C4-2B (cell line): ENCODE results near the gene TMUB1.

Experiments
- H3K27ac ChIP-seq: fragments of 450-650 bp; 2 replicates; pipeline ENCODE4 v1.5.1; 2017
- ZFX ChIP-seq: fragments of 450-650 bp; IDR thresholded peaks from 2 replicates; pipeline ENCODE4 v1.6.1; 2017
- TF ChIP-seq, protein P1 (sequence below): fragments of 450-650 bp; conservative IDR thresholded peaks from 2 replicates; pipeline ENCODE4 v1.5.1; 2017; ENCODE audit warnings: mild to moderate bottlenecking

TMUB1 gene

DNA sequence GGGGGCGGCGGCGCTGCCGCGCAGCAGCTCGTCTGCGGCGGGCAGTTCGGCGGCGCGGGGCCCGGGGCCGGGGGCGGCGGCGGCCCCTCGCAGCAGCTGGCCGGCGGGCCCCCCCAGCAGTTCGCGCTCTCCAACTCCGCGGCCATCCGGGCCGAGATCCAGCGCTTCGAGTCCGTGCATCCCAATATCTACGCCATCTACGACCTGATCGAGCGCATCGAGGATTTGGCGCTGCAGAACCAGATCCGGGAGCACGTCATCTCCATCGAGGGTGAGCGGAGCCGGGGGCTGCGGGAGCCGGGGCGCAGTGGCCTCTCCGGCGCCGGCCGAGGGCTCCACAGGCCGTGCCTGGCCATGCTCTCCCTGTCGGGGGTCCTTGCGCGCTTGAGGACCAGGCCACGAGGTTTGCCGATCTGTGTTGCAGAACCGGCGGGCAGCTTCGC, 3.5 kb upstream of the TMUB1 start:
- TF ChIP-seq ZFX = no peak
- TF ChIP-seq, protein P1, sequence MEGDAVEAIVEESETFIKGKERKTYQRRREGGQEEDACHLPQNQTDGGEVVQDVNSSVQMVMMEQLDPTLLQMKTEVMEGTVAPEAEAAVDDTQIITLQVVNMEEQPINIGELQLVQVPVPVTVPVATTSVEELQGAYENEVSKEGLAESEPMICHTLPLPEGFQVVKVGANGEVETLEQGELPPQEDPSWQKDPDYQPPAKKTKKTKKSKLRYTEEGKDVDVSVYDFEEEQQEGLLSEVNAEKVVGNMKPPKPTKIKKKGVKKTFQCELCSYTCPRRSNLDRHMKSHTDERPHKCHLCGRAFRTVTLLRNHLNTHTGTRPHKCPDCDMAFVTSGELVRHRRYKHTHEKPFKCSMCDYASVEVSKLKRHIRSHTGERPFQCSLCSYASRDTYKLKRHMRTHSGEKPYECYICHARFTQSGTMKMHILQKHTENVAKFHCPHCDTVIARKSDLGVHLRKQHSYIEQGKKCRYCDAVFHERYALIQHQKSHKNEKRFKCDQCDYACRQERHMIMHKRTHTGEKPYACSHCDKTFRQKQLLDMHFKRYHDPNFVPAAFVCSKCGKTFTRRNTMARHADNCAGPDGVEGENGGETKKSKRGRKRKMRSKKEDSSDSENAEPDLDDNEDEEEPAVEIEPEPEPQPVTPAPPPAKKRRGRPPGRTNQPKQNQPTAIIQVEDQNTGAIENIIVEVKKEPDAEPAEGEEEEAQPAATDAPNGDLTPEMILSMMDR = no peak
- peak overlapping the region; percentile 96 for H3K27ac ChIP-seq

GRCh38 chr7:151085691-151086620, 2.7 kb upstream of the TMUB1 start, which contains the start of gene AGAP3:
AGAP3 (plus strand) TSS chr7:151086475; CDS start chr7:151086742, 267 bp downstream.
- peak within 1 kb of the TSS; percentile 96 for H3K27ac ChIP-seq
- no peak for TF ChIP-seq ZFX
- TF ChIP-seq, protein P1 = no peak

DNA sequence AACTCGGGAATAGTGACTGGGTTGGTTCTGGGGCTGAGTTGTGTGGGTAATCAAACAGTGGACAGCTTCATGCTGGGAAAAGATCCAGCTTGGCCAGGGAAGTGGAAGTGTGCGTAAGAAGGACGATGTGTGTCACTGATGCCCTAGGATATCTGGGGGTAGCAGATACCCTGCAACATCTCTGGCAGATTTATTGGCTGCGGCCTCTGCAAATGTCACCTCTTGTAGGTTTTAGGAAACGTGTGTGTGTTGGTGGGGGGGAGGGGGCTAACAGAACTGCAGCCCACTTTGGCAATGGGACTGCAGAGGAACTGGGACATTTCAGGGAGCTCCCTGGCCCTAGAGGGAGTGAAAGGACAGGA, 2.0 kb upstream of the TMUB1 start:
- peak overlapping the region; percentile 96 for H3K27ac ChIP-seq
- TF ChIP-seq, protein P1 = no peak
- no peak for TF ChIP-seq ZFX

- H3K27ac ChIP-seq = peak overlapping the region; percentile 98
- TF ChIP-seq, protein P1 = no peak
- no peak for TF ChIP-seq ZFX
These were observed 499 bp upstream of the TMUB1 start for GRCh38 chr7:151083824-151084160.

DNA sequence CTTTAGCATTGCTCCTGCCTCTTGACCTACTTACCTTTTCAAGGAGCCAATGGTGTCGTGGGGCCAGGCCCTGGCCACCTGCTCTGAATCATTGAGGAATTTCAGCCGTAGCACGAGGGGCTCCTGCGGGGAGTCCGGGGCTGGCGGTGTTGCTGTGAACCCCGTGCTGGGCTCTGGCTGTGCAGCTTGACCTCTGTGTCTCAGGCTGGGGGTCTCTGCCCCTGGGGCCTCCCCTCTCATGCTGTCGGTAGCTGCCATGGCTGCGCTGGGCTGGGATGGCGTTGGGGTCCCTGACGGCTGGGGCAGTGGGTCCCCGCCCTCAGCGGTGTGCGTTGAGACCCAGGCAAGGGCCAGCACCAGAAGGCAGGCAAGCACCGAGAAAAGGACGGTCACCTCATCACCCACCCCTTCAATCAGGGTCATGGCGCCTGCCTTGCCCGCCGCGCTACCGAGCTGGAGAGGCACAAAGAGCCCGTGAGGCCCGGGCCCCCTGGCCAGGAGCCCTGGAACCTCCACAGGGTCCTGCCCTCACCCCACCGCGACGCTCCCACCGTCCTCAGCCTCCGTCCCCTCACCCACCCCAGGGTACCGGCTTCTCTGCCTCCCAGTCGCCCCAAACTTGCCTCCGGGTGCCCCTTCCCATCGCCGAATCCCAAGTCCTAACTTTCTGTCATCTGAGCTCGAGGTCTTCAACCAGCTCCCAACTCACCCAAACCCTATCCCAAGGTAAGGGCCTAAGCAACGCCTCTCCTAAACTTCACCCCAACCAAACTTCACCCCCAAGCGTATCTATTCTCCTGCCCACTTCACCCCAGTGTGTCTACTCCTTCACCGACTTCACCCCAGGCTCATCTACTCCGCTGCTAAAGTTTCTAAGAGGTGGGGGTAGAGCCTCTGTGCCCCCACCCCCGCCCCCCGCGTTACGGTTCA, 887 bp downstream of the TMUB1 start:
- peak overlapping the region; percentile 98 for H3K27ac ChIP-seq
- no peak for TF ChIP-seq ZFX
- TF ChIP-seq, protein P1 = no peak

DNA sequence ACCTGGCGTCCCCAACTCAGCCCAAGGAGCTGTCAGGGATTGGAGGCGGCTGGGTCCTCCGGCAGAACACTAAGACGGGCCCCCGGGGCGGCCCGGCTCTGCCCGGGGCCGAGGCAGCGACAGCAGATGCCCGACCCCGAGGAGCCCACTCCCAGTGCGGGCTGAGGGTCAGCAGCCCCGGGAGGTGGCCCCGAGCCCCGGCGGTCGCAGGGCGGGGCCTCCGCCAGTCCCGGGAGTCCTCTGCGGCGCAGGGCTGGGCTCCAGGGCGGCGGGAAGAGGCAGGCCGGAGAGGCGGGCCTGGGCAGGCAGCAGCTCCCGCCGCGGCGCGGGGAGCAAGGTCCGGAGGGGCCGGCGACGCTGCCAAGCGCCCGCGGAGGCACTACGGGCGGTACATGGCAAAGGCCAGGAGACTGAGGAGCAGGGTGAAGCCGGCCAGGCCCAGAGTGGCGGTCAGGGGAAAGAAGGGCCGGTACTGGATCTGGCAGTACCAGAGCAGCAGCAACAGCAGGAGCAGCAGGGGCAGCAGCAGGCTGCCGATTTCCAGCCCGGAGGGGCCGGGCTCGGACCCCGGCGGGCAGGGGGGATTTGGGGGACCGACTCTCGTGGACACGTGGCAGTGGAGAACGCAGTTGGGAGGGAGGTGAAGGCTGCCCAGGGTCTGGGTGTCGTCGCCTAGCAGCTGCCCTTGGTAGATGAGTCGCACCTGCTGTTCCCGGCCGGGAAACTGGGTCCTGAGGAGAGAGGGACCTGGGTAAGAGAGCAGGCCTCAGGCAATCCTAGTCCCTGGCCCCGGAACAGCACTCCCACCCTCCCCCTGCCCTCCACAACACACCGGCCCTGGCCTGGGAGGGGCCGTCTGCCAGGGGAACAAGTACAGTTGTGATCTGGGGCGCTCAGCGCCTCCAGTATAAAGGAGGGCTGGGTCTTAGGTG, 1.9 kb downstream of the TMUB1 start:
- peak overlapping the region; percentile 98 for H3K27ac ChIP-seq
- TF ChIP-seq, protein P1 = no peak
- peak; percentile 61; the same call in 1 of the 2 replicates for TF ChIP-seq ZFX
